Activated CD8-positive, alpha-beta memory T cell treated with anti-CD3 and anti-CD28 coated beads, Interleukin-2, amount 50 U/mL, for 48 hours (primary cell): ENCODE results near the gene KCNIP3.
"Not testable (repeated sequence)": the region's sequence is repeated elsewhere in the genome, so short reads cannot be mapped to it uniquely, and the experiment has no call there.

Source experiments
- DNase-seq: peaks from one replicate; pipeline ENCODE4 v3.0.0-alpha.2; 2020

Gene KCNIP3

DNA sequence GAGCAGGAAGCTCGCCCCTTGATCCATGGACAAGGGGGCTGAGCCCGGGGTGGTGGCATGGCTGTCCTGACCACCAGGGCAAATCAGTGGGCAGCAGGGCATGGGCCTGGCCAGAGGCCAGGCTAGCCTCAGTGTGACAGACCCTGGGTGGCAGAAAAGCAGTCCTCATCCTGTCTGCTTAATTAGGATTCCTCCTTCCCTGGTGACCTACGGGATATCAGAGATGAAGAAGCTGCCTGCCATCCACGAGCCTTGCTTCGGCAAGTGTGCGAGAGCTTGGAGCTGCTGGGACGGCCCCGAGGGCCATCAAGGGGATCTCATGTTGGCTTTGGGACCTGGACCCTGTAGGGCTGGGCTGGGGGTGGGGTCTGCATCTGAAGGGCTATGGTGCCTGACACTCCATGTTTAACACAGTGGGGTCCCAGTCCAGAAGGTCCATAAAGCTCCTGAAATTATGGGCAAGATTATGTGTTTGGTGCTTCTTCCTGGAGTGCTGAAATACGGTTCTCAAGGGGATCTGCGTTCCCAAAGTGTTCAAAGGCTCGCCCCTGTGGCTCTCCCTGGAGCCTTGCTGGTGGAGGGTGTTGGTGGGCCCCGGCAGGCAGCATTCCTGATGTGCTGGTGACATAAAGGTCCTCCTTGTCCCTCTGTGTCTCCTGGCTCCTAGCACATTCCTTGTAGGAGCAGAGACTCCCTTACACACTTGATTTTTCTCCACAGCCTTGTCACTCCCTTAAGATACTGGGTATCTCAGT lies 52.6 kb downstream of the KCNIP3 start:
- DNase-seq = peak; percentile 30

- peak; percentile 7 for DNase-seq
These were observed 53.2 kb downstream of the KCNIP3 start for GRCh38 chr2:95350368-95350767.

GRCh38 chr2:95350774-95351597 lies 53.8 kb downstream of the KCNIP3 start:
- peak; percentile 40 for DNase-seq

GRCh38 chr2:95351598-95351915 lies 54.4 kb downstream of the KCNIP3 start:
- DNase-seq = peak; percentile 30

DNA sequence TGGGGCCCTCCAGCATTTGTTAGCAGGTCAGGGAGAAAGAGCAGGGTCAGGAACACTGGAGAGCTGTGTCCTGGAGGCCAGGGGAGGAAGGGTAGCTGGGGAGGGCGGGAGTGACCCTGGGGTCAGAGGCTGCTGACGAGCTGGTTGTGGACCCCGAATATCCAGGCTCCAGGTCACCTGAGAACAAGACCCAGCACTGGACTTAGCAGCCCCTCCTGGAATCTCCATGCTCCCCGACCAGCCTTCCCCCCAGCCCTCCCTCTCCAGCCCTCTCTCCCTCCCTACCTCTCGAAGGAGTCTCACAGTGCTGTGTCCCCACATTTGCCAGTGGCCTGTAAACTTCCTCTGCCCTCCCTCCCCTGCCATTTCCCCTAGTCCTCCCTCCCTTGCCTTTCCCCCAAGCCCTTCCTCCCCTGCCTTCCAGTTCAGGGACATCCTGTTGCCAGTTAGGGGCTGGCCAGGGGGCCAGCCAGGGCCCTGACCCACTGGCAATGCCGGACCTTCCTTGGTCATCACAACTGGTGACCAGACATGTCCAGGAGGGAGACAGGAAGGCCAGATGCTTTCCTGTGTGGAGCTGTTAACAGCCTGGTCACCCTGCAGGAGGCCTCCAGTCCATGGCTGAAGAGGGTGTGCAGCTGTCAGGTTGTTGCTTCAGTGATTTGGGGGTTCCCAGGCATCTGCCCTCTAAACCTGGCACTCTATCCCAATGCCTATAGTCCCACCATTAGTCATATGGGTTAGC lies 55.3 kb downstream of the KCNIP3 start:
- peak; percentile 34 for DNase-seq

GRCh38 chr2:95353055-95353575 lies 56.0 kb downstream of the KCNIP3 start:
- DNase-seq = peak; percentile 34

GRCh38 chr2:95353613-95354468 lies 56.7 kb downstream of the KCNIP3 start:
- DNase-seq = peak; percentile 33

DNA sequence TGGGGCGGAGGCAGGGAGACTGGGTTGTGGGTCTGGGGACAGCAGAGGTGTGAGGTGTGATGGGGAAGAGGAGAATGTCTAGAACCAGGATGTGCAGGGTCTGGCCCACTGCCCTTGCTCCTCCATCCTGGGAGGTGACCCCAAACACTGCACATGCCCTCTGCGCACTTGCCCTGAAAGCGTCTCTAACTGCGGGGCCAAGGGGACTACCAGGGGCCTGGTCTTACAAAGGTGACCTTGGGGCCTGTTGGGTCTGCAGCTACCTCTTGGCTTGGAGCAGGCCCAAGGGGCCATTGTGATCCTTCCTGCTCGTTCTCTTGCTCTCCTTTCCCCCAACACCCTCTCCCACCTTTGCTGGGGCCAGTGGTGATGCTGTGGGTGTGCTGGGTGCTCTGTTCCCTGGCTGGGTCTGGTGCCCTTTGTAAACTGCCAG lies 57.3 kb downstream of the KCNIP3 start:
- DNase-seq = no peak

- DNase-seq = peak; percentile 20
These were observed 57.8 kb downstream of the KCNIP3 start for GRCh38 chr2:95354925-95355324.

DNA sequence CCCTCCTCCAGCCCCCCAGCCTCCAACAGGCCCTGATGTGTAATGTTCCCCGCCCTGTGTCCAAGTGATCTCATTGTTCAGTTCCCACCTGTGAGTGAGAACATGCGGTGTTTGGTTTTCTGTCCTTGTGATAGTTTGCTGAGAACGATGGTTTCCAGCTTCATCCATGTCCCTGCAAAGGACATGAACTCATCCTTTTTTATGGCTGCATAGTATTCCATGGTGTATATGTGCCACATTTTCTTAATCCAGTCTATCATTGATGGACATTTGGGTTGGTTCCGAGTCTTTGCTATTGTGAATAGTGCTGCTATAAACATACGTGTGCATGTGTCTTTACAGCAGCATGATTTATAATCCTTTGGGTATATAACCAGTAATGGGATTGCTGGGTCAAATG lies 58.3 kb downstream of the KCNIP3 start:
- DNase-seq = not testable (repeated sequence)

DNA sequence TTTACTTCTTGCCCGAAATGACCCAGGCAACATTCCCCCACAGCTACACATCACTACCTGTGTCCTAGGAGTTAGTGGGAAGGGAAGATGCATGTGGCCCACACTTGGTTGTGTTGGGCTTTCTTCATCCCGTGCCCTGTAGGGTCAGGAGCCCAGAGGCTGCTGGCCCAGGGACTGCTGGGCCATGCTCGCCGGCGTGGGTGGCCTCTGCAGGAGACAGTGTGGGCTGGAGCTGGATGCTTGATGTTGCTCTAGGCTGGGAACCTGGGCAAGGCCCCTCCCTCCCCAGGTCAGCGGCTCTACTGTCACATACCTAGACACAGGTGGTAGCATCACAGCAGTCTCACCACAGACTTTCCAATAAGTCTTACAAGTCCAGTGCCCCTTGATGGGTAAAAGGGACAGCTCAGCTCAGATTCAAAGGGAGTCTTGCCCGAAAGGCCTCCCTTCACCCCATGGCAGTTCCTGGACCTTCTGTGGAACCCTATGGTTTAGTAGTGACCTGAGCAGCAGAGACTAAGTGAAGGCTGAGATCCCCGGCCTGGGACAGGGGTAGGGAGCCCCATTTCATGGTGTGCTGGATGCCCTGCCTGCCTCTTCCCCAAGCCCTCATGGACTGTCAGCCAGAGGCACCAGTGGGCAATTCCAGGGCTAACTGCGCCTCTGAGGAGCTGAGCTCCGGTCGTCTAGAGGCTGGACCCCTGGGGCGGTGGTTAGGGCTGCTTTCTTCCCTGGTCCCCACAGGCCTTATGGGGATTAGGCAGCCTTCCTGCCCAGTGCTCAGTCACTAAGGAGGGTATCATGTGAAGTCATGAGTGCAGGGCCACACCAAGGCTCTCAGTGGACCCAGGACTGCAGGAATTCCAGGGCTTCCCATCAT lies 59.9 kb downstream of the KCNIP3 start:
- DNase-seq = peak; percentile 22

DNA sequence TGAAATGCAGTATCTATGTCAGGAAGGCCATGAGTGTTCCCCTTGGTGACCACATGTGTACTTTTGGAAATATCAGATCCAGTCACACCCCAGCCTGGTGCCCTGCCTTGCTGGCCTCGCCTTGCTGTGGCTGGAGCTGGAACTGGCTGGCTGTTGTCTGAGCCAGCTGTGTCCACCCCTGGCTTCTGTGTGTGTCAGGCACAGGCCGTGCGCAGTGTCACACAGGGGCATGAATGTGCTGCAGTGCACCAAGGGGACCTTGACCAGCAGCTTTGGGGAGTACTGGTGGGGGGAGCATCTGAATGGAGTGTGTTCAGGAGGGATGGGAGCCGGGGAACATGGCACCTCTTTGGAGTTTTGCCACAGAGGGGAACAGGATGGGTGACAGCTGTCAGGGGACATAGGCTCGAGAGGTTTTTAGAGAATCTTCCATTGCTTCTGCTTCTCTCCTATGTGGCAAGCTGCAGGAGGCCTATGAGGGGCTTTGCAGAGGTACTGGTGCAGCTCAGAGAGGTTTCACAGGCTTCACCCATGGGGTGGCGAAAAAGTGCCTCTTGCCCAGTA lies 60.7 kb downstream of the KCNIP3 start:
- DNase-seq = peak; percentile 20

GRCh38 chr2:95359031-95359430 lies 61.9 kb downstream of the KCNIP3 start:
- no peak for DNase-seq

DNA sequence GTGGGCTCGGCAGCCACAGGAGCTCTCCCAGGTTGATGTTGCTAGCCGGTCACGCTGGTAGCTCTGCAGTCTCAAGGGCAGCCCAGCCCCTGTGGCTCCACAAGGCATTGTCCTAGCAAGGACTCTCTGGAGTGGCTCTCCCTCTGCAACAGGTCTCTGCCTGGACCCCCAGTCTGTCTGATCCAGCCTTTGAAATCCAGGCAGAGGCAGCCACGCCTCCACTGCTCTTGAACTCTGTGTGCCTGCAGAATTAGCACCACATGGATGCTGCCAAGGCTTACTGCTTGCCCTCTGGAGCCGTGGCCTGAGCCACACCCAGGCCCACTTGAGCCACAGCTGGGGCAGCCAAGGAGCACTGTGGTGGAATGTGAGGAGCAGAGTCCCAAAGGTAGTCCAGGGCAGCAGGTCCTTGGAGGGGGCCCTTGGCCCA lies 62.4 kb downstream of the KCNIP3 start:
- peak; percentile 35 for DNase-seq

DNA sequence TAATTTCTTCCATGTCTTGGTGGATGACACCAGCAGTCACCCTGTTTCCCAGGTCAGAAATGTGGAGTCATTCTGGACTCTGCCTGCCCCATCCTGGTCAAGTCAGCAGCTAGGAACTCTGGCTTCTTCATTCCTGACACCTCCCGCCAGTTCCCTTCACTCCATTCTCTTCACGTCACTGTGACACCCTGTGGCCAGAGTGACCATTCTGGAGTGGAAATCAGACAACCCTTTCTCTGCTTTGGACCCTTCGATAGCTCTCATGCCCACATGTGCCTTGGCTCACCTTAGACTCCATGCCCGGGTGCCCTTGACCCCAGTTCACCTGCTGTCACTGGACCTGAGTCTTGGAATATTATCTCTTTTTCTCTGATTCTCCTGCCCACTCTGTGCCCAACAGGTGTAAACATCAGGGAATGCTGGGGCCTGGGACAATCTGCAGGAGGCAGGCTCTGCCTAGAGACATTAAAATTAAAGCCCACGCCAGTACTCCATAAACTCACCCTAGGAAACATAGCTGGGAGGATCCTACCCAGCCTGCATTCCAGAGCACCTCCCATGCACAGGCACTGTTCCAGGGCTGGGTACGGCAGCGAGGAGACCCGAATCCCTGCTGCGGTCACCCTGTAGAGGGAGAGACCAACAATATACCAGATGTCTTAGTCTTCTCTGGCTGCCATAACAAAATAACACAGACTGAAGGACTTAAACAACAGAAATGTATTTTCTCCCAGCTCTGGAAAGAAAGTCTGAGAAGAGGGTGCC lies 64.3 kb downstream of the KCNIP3 start:
- DNase-seq = peak; percentile 20

DNA sequence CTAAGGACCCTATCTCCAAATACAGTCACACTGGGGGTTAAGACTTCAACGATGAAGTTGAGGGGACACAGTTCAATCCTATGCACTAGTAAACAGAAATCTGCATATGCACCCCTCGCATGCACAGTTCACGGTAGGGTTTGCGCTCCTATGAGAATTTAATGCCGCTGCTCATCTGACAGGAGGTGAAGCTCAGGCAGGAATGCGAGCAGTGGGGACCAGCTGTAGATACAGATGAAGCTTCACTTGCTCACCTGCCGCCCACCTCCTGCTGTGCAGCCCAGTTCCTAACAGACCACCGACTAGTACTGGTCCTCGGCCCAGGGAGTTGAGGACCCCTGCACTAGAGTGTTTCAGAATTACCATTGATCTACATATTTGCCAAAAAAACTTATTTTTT lies 65.3 kb downstream of the KCNIP3 start:
- DNase-seq = peak; percentile 17

GRCh38 chr2:95366514-95366913 lies 69.4 kb downstream of the KCNIP3 start:
- no peak for DNase-seq

GRCh38 chr2:95372216-95372829 lies 75.2 kb downstream of the KCNIP3 start:
- DNase-seq = peak; percentile 17

DNA sequence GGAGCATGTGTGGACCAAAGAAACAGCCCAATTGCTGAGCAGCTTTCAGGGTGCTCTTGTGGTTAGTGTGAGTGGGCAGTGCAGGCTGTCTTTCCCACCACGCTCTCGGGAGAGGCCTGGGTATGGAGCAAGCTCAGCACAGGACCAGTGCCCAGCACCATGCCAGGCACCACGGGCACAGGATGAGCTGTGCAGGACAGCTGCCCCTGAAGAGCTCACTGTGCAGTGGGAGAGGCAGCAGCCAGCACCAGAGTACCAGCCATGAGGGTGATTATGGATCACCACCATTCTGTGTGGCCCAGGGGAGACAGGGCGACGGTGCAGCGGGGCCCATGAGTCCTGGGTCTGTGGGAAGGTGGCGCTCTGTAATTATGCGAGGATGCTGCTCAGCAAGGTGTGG lies 75.7 kb downstream of the KCNIP3 start:
- DNase-seq = peak; percentile 32

DNA sequence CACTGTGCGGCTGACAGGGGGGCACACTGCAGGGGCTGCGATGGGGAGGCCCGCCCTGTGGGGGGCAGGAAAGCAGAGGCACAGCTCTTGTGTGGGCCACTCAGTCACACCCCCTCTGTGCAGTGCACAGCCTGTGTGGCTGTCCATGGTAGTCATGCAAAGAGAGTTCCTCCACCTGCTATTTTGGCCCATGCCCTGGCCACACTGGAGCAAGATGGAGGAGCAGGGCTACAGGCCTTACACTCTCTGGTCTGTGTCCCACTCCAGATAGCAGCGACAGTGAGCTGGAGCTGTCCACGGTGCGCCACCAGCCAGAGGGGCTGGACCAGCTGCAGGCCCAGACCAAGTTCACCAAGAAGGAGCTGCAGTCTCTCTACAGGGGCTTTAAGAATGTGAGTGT lies 76.9 kb downstream of the KCNIP3 start:
- DNase-seq = peak; percentile 40
